Stimulated activated CD4-positive, alpha-beta T cell treated with anti-CD3 and anti-CD28 coated beads, Interleukin-4, amount 100 ng/mL, for 1 hour (primary cell): ENCODE measurements around the gene BSCL2.
"Not testable (repeated sequence)": the region's sequence is repeated elsewhere in the genome, so short reads cannot be mapped to it uniquely, and the experiment has no call there.

Source experiments
- DNase-seq: peaks from one replicate; pipeline ENCODE4 v3.0.0-alpha.2; 2020

BSCL2 gene

DNA sequence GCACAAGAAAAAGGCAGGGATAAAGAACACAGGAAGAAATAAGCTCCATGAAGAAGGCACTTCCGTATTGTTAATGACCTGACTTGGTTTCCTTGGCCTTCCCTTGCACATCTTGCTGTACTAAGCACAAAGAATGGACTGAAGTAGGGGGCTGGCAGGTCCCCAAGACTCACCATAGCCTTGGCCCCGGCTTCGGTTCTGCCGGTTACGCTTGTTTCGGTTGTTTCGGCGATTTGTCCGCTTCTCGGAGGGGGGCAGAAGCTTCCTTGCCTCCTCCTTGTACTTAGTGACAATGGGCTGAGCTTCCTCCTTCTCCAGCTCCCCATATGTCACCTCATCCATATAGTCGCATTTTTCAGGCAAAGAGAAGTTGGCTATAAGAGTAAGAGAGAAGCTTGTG lies 9.6 kb upstream of the BSCL2 start:
- DNase-seq = no peak

- DNase-seq = no peak
These were observed 9.0 kb upstream of the BSCL2 start for GRCh38 chr11:62716206-62716605.

GRCh38 chr11:62715150-62716130 lies 8.2 kb upstream of the BSCL2 start:
- no peak for DNase-seq

- DNase-seq = no peak
These were observed 6.1 kb upstream of the BSCL2 start for GRCh38 chr11:62713343-62713742.

GRCh38 chr11:62712861-62713260 lies 5.6 kb upstream of the BSCL2 start:
- DNase-seq = no peak

- no peak for DNase-seq
These were observed 5.1 kb upstream of the BSCL2 start for GRCh38 chr11:62712276-62712812.

DNA sequence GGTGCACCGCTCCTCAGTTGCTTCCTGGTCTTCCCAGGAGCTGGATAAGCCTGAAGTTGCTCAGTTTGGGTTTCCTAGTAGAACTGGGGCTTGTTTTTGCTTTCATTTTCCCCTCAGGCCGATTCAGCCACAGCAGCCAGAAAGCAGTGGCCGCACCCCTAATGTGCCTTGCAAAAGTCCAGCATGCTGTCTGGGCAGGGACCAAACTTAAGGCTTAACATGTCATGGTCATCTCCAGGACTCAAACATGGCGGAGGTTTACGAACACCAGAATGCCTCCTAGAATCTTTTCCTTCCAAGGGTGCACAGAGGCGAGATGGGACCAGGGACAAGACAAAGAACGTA lies 2.7 kb upstream of the BSCL2 start:
- peak; percentile 21 for DNase-seq

DNA sequence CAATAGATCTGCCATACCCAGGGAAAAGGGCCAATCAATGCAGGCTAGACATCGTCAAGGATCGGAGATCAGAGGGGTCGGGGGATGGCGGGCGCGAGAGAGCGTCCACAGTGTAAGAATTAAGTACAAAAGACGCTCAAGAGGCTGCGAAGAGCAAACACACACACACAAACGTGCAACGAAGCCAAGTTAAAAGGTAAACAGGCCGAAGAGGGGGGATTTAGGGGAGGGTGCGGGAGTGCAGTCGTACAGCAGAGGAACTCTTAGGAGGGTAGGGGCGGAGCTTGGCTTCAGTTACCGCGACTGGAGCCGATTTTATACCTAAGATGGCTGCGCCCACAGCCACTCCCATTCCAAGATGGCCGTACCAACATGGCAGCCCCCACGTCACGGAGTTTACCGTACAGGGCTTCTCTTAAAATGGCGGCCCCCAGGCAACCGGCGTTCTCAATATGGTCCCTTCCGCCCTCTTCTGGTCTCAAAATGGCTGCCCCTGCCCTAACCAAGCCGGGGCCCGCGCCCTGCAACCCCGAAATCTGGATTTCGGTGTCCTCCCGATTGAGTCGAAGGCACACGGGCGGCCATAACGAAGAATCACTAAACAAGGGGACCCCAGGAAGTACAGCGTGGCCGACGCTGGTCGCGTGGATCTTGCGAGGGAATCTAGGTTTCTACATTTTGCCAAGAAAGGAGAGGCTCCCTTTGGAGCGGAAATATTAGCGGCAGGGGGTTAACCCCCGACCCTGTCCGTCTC lies 2.2 kb upstream of the BSCL2 start:
- peak; percentile 93 for DNase-seq

DNA sequence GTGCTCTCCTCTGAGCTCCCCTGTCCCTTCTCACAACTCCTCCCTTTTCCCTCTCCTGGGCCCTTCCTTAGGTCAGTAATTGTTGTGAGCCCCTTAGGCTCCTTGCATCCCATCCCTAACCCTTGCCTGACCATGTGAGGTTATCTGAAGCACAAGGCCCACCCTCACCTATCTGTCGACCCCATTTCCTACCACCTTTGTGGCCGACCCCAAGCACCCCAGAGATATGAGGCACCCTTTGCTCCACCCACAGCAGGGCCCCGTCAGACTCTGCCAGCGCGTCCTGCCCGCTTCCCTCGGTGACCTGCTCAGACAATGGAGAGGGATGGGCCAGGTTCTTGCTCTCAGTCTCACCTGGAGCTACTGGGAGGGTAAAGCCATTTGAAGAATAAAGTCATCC lies 1.6 kb upstream of the BSCL2 start:
- peak; percentile 53 for DNase-seq

- DNase-seq = no peak
These were observed 1.2 kb upstream of the BSCL2 start for GRCh38 chr11:62708392-62708791.

DNA sequence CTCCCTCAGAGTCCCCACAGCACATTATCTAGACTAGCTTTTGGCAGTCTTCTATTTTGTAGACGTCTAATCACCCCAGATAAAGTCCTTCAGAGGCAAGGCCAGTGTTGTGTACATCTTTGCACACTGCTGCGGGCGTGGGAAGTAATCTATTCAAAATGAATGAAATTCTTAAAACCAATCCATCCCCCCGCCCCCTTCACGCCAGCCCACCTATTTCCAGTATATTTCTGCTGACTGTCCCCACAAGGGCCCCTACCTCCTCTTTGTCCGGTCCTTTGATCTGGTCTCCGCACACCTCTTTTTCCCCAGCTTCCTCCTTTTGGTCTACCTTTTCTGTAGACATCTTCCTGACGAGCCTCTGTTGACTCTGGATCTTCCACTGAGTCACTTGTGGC lies 375 bp downstream of the BSCL2 start:
- no peak for DNase-seq

DNA sequence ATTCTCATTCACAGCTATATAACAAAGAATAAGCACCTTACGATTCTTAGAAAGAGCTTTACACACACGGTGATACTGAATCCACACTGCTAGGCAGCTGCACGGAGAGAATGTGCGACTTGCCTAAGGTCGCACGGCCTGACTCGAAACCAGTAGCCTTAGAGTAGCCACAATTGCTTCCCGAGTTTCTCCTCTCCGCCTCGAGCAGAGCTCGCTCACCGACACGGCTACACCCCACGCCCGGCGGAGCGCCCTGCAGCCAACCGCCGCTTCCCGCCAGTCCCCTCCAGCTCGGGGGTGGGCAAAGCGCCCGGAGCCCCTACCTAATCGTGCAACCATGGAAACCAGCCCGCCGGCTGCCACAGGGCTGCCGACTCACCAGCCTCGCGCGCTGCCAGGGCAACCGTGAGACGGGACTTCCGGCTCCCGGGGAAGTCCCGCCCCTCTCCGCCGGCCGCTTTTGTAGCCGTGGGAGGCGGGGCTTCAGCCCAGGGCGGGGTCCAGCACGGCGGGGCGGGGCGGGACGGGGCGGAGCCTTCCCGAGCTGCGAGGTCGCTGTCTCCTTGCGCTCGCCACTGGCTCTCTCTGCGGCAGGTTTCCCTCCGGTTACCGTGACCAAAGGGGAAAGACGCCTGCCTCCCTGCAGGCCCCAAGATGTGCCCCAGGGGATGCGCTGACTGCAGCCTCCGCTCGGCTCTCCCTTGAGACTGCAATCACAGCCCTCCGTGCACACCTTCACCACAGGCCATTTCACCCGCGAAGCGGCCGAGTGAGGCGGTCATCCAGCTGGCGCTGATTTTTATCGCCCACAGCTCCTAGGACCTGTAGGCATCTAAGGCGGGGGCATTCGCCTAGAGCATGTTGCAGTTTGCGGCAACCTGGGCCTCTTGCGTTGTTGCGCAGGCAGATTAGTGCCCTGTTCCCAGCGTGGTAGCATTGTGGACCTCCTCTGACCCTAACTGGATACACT lies 1.1 kb downstream of the BSCL2 start:
- DNase-seq = peak; percentile 95

- no peak for DNase-seq
These were observed 1.8 kb downstream of the BSCL2 start for GRCh38 chr11:62705413-62705812.

- DNase-seq = not testable (repeated sequence)
These were observed 3.3 kb downstream of the BSCL2 start for GRCh38 chr11:62703921-62704320.

DNA sequence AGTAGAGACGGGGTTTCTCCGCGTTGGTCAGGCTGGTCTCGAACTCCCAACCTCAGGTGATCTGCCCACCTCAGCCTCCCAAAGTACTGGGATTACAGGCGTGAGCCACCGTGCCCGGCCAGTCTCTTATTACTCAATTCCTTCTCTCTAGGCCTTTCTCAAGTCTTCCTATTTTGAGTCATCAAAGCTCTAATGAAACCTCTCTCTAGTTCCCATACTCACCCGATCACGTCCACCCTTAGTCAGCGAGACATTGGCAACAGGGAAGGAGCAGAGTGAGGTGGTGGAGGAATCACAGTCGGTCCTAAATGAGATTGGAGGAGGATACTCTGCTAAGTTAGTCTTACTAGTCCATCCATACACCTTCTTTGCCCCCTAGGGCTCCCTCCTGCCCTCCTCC lies 5.0 kb downstream of the BSCL2 start:
- DNase-seq = no peak

DNA sequence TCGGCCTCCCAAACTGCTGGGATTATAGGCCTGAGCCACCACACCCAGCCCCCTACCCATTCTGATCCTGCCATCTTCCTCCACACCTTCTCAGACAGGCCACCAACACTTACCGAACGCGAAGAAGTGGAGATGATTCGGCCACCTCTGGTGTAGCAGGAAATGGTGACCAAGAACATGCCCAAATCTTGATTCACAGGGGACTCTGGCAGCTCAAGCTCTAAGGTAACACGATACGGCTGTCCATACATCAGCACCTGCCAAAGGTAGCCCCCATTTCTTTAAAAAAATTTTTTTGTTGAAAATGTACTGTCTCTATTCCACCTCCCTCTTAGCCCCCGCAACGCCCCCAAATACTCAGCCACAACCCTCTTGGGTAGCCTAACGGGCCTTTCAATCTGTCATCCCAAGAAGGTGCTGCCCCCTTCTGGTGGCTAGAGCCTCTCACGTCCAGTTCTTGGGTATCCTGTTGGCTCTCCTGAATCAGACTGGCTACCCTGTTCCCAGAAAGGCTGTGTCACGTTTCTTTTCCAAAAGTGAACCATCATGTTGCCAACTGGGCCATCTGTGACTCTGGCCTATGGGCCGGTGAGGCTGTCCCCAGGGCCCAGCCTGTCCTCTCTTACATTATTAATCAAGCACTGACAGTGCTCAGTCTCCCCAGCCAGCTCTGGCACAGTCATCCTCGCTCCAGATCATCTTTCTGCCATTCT lies 12.6 kb downstream of the BSCL2 start:
- peak; percentile 74 for DNase-seq

DNA sequence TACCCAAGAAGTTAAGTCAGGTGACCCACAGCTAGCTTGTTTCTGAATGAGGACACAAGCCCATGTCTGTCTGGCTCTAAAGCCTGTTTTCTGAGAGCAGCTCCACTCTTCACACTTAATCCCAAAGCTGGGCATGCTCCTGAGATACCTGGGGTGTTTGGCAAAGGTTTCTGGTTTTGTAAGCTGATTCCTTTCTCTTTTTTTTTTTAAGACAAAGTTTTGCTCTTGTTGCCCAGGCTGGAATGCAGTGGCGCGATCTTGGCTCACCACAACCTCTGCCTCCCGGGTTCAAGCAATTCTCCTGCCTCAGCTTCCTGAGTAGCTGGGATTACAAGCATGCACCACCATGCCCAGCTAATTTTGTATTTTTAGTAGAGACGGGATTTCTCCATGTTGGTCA lies 13.6 kb downstream of the BSCL2 start:
- not testable (repeated sequence) for DNase-seq

GRCh38 chr11:62689421-62690183 lies 17.6 kb downstream of the BSCL2 start, which contains the start of gene LRRN4CL:
TSS of gene LRRN4CL (minus strand) at chr11:62689530. CDS start at chr11:62688508, 1,022 bp downstream.
- no peak for DNase-seq

DNA sequence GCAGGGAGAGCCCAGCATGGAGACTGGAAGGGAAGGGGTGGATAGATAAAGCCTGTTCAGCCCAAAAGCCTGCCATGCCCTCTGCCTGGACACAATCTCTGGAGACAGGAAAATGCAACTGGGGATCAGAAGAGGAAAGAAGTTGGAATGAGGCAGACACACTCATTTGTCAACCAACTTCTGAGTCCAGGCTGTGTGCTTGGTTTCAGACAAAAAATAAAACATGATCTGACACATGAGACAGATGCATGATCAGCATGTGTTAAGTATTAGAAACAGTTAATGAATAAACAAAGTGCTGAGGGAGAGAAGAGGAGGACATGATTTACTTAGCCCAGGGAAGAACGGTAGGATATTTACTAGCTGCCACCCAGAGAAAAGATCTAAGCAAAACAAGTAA lies 18.7 kb downstream of the BSCL2 start:
- DNase-seq = no peak

- DNase-seq = no peak
These were observed 19.5 kb downstream of the BSCL2 start for GRCh38 chr11:62687508-62688396.
